ENCODE measurements around the gene NCR1.
"Not testable (repeated sequence)": the region's sequence is repeated elsewhere in the genome, so short reads cannot be mapped to it uniquely, and the experiment has no call there.

NCR1 gene

GRCh38 chr19:54905421-54905802 lies 536 bp upstream of the NCR1 start:
- H3K9me3 ChIP-seq: no peaks in the 10 kb centered on the region
- peaks cover 15% of the 10 kb centered on the region for H3K27me3 ChIP-seq
- no peak for DNase-seq
- H3K4me1 ChIP-seq: no peaks in the 10 kb centered on the region
- no peaks in the 10 kb centered on the region for H3K36me3 ChIP-seq
- no peak for TF ChIP-seq CTCF (IDR thresholded peaks at IDR 0.05; ENCODE audit: low read depth, low read length)
- no peak overlapping the region for H3K4me3 ChIP-seq (ENCODE audit: low read depth, low read length)

DNA sequence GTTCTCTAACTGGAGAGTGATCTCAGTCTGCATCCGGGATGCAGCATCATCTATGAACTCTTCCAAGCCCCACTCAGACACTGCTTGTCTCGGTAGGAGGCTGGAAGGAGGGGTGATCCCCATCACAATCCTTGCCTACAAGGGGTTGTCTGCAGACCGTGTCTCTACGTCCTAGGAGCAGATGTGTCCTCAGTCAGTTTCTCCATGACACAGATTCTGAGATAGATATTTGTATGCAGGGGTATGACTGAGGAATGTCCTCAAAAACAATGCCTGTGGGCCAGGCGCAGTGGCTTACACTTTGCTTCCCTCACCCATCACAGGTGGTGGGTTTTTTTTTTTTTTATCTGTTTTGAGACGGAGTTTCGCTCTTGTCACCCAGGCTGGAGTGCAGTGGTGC lies 871 bp downstream of the NCR1 start:
- Histone ChIP-seq H3K36me3 (no peaks in the 10 kb centered on the region), H3K4me1 (no peaks in the 10 kb centered on the region), H3K27me3 (0 out of 2 replicates have a peak, but pooled peaks cover 8% of the 10 kb centered on the region), H3K4me3 (ENCODE audit: low read depth, low read length) (no peak overlapping the region), H3K9me3 (no peaks in the 10 kb centered on the region)
- no peak for DNase-seq
- TF ChIP-seq CTCF (IDR thresholded peaks at IDR 0.05; ENCODE audit: low read depth, low read length): no peak

DNA sequence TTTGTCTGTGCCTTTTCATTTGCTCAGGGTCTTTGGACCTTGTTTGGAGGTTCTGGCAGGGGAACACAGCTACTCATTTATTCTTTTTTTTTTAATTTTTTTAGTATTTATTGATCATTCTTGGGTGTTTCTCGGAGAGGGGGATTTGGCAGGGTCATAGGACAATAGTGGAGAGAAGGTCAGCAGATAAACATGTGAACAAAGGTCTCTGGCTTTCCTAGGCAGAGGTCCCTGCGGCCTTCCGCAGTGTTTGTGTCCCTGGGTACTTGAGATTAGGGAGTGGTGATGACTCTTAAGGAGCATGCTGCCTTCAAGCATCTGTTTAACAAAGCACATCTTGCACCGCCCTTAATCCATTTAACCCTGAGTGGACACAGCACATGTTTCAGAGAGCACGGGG lies 2.0 kb downstream of the NCR1 start:
- not testable (repeated sequence) for H3K4me1 ChIP-seq; H3K9me3 ChIP-seq; H3K4me3 ChIP-seq (ENCODE audit: low read depth, low read length); H3K36me3 ChIP-seq; H3K27me3 ChIP-seq; DNase-seq

DNA sequence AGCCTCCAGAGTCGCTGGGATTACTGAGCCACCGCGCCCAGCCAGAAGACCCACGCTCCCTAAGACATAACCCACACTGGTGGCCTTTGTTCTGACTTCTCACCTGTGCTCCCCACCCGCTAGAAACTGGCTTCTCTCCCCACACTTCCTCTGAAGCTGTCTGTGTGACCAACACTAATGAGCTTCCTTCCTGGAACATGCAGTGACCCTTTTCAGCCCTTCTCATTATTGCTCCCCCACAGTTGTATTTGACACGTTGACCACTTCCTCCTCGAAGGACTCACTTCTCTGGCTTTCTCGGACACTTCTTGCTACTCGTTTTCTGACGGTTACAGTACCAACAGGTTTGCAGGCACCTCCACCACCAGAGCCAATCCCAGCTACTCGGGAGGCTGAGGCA lies 10.9 kb downstream of the NCR1 start:
- H3K4me3 ChIP-seq (ENCODE audit: low read depth, low read length): no peak overlapping the region
- H3K27me3 ChIP-seq: peaks cover 11% of the 10 kb centered on the region
- H3K4me1 ChIP-seq: no peaks in the 10 kb centered on the region
- H3K36me3 ChIP-seq: no peaks in the 10 kb centered on the region
- no peaks in the 10 kb centered on the region for H3K9me3 ChIP-seq
- no peak for TF ChIP-seq CTCF (IDR thresholded peaks at IDR 0.05; ENCODE audit: low read depth, low read length)
- no peak for DNase-seq

GRCh38 chr19:54918499-54918898 lies 12.6 kb downstream of the NCR1 start:
- TF ChIP-seq CTCF (IDR thresholded peaks at IDR 0.05; ENCODE audit: low read depth, low read length): no peak
- DNase-seq: no peak
- Histone ChIP-seq H3K4me3 (ENCODE audit: low read depth, low read length) (no peak overlapping the region), H3K36me3 (no peaks in the 10 kb centered on the region), H3K9me3 (no peaks in the 10 kb centered on the region), H3K27me3 (peaks cover 19% of the 10 kb centered on the region), H3K4me1 (no peaks in the 10 kb centered on the region)

- peak; percentile 36; the same call in 1 of the 2 replicates for TF ChIP-seq CTCF (IDR thresholded peaks at IDR 0.05; ENCODE audit: low read depth, low read length)
- H3K27me3 ChIP-seq: peaks cover 19% of the 10 kb centered on the region
- H3K36me3 ChIP-seq; DNase-seq; H3K4me3 ChIP-seq (ENCODE audit: low read depth, low read length); H3K9me3 ChIP-seq; H3K4me1 ChIP-seq: not testable (repeated sequence)
Measured at GRCh38 chr19:54919646-54920563, 14.0 kb downstream of the NCR1 start.

Data from BE2C (cell line).